Osteocyte (in vitro differentiated cells): Measurements from ENCODE around the gene SEMA3B. TPM values are rescaled to one million over a fixed set of nuclear protein-coding genes. Genes with fewer than 3 reads are reported as not detected.

Experiments
- DNase-seq: peaks from one replicate; pipeline ENCODE4 v3.0.0; 2021; ENCODE audit warnings: mixed read lengths; ENCODE audit not compliant: unreplicated experiment; ENCODE audit errors: extremely low spot score
- H3K27ac Mint-ChIP-seq: one replicate; pipeline ENCODE4 v1.8.0; 2021; ENCODE audit warnings: mild to moderate bottlenecking, mixed read lengths; ENCODE audit not compliant: unreplicated experiment
- H3K27me3 Mint-ChIP-seq: one replicate; pipeline ENCODE4 v1.8.0; 2021; ENCODE audit warnings: mixed read lengths; ENCODE audit not compliant: unreplicated experiment
- H3K36me3 Mint-ChIP-seq: one replicate; pipeline ENCODE4 v1.8.0; 2021; ENCODE audit warnings: mixed read lengths; ENCODE audit not compliant: unreplicated experiment
- H3K4me1 Mint-ChIP-seq: one replicate; pipeline ENCODE4 v1.8.0; 2021; ENCODE audit warnings: mixed read lengths; ENCODE audit not compliant: unreplicated experiment
- H3K4me3 Mint-ChIP-seq: one replicate; pipeline ENCODE4 v1.8.0; 2021; ENCODE audit warnings: mild to moderate bottlenecking, moderate library complexity, mixed read lengths; ENCODE audit not compliant: unreplicated experiment
- H3K9me3 Mint-ChIP-seq: one replicate; pipeline ENCODE4 v1.8.0; 2021; ENCODE audit warnings: mixed read lengths; ENCODE audit not compliant: unreplicated experiment
- total RNA-seq: library from RNA; stranded (reverse); gene quantifications from 2 replicates; pipeline ENCODE4 v1.2.1, GENCODE V29; 2021
- TF ChIP-seq, protein P1 (sequence below): fragments of 200-600 bp; sonication (generic); IDR thresholded peaks from 2 replicates; pipeline ENCODE4 v1.5.0; 2021; ENCODE audit warnings: antibody characterized with exemption, mild to moderate bottlenecking, moderate library complexity

Gene SEMA3B
- total RNA-seq, 1 donor from 2014 or later: 8.1 TPM

DNA sequence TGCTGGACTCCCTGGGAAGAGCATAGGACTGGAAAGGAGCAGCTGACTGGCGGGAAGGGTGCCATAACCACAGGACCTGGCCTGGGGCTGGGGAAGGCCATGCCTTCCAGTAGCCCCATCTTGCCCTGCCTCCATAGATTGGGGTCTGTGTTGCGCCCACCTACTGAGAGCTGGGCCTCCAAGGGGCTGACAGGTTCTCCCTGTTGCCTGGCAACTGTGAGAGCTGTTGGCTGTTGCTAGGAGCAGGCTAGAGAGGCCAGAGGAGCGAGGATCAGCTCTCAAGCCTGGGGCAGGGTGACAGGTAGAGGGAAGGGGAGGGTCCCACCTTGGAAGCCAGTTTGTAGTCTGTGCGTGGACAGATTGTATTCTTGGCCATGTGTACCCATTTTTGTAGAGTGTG, 35.8 kb upstream of the SEMA3B start:
- H3K36me3 Mint-ChIP-seq: no peaks in the 10 kb centered on the region
- DNase-seq: no peak
- TF ChIP-seq, protein P1, sequence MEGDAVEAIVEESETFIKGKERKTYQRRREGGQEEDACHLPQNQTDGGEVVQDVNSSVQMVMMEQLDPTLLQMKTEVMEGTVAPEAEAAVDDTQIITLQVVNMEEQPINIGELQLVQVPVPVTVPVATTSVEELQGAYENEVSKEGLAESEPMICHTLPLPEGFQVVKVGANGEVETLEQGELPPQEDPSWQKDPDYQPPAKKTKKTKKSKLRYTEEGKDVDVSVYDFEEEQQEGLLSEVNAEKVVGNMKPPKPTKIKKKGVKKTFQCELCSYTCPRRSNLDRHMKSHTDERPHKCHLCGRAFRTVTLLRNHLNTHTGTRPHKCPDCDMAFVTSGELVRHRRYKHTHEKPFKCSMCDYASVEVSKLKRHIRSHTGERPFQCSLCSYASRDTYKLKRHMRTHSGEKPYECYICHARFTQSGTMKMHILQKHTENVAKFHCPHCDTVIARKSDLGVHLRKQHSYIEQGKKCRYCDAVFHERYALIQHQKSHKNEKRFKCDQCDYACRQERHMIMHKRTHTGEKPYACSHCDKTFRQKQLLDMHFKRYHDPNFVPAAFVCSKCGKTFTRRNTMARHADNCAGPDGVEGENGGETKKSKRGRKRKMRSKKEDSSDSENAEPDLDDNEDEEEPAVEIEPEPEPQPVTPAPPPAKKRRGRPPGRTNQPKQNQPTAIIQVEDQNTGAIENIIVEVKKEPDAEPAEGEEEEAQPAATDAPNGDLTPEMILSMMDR: no peak
- peaks cover 13% of the 10 kb centered on the region for H3K4me1 Mint-ChIP-seq
- no peaks in the 10 kb centered on the region for H3K27me3 Mint-ChIP-seq
- H3K4me3 Mint-ChIP-seq: no peak overlapping the region
- H3K27ac Mint-ChIP-seq: peak overlapping the region; percentile 38
- no peaks in the 10 kb centered on the region for H3K9me3 Mint-ChIP-seq

DNA sequence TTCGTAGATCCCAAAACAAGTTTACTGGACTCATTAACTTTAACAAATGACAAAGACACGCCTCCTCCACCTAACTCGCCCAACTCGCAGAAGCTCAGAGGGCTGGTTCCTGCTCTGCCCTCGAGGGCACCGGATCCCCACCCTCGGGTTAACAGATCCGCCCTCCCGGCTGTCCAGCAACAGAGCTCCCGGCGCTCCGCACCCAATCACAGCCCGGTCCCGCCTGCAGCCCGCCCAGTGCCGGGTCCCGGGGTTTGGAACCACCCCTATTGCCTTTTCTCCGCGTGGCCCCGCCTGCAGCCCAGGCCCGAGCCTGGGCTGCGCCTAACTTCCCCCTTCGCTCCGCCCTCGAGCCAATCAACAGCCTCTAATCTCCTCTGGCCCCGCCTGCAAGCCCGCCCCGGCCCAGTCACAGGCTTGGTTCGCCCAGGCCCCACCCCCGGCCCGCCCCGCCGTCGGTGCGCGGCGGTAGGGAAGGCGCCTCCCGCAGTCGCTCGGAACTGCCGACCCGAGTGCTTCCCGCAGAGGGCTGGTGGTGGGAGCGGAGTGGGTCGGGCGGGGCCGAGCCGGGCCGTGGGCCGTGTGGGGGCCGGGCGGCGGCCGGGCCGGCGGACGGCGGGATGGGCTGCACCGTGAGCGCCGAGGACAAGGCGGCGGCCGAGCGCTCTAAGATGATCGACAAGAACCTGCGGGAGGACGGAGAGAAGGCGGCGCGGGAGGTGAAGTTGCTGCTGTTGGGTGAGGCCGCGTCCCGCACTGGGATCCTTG, 33.0 kb upstream of the SEMA3B start, which contains the start of gene GNAI2:
Gene GNAI2, plus strand, starts transcription at position 489 of the 768 bp plus-strand sequence. Its CDS starts 132 bp downstream, at position 621.
- TF ChIP-seq, protein P1: no peak
- DNase-seq: peak; percentile 99
- Mint-ChIP-seq H3K9me3 (no peaks in the 10 kb centered on the region), H3K4me3 (peak within 1 kb of the TSS; percentile 99), H3K36me3 (no peaks in the 10 kb centered on the region), H3K27ac (peak within 1 kb of the TSS; percentile 92), H3K4me1 (peaks cover 30% of the 10 kb centered on the region), H3K27me3 (no peaks in the 10 kb centered on the region)

DNA sequence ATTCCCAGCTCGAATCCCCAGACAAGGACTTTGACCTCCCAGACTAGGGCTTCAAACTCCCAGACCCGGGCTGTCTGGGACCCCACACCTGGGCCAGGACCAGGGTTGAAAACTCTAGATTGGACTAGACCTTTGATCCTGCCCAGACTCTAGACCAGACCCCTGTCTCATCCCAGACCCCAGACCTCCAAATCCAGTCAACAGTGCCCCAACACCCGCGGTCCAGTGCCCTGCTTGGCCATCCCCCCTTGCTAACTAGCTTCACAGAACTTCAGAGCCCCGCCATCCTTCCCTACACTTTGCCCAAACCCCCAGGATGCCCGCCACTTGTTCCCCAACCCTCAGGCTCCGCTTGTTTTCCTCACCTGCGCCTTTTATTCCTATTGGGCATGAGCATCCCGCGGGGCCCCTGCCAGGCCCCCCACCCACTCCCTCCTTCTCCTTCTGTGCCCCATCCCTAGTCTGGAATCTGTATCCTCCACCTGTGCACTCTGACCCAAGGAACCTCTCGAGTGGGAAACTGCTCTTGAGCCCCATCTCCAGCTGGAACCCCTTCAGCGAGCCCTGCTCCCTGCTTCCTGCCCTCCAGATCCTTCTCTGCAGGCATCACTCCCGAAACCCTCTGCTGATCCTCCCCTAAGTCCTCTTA, 32.3 kb upstream of the SEMA3B start:
- DNase-seq: no peak
- H3K4me3 Mint-ChIP-seq: peak overlapping the region; percentile 99
- TF ChIP-seq, protein P1: no peak
- H3K4me1 Mint-ChIP-seq: peaks cover 36% of the 10 kb centered on the region
- peak overlapping the region; percentile 92 for H3K27ac Mint-ChIP-seq
- no peaks in the 10 kb centered on the region for H3K9me3 Mint-ChIP-seq
- H3K27me3 Mint-ChIP-seq: no peaks in the 10 kb centered on the region
- no peaks in the 10 kb centered on the region for H3K36me3 Mint-ChIP-seq

DNA sequence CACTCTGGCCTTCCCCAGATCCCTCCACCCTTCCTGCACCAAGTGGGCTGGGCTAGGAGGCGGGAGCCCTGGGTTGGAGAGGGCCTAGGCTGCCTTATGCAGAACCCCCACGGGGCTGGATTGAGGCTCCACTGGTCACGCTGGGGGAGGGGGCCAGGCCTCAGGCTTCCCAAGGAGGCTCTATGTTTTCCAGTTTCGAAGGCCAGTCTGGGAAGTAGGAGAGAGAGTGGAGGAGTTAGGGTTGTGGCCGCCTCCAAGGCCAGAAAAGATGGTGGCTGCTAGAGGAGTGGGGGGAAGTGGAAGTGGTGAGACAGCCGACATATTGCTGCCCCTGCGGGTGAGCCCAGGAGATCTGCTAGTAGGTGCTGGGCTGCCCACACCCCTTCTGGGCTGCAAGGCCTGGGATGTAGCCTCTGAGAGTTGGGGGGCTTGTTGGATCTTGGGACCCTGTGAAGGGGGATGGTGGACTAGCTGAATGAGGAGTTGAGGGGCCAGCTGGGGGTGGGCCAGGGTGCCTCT, 31.8 kb upstream of the SEMA3B start:
- no peak for DNase-seq
- peaks cover 40% of the 10 kb centered on the region for H3K4me1 Mint-ChIP-seq
- no peaks in the 10 kb centered on the region for H3K9me3 Mint-ChIP-seq
- TF ChIP-seq, protein P1: no peak
- peak overlapping the region; percentile 92 for H3K27ac Mint-ChIP-seq
- H3K4me3 Mint-ChIP-seq: peak overlapping the region; percentile 99
- no peaks in the 10 kb centered on the region for H3K36me3 Mint-ChIP-seq
- no peaks in the 10 kb centered on the region for H3K27me3 Mint-ChIP-seq
